CD14-positive monocyte (primary cell): ENCODE data around the gene BLOC1S3. TPM values are rescaled to one million over a fixed set of nuclear protein-coding genes. Genes with fewer than 3 reads are reported as not detected.
A peak's percentile ranks its signal among the peaks of the same experiment; 100 is the strongest.

Experiments used
- DNase-seq, 3 donors: peaks; one replicate each; pipeline ENCODE4 v3.0.0-alpha.2; 2011 to 2022
- H2AFZ ChIP-seq: 2 replicates; pipeline ENCODE4 v1.6.0; 2012; ENCODE audit warnings: mild to moderate bottlenecking, low read depth, low read length, inconsistent platforms; ENCODE audit not compliant: insufficient read depth, poor library complexity, severe bottlenecking
- H3K27ac ChIP-seq, 2 donors: 1 replicate in 1 of 2; 2 replicates in 1 of 2; pipeline ENCODE4 v1.5.1; 2012 to 2013; ENCODE audit warnings: low read length in 2 of 2, control low read depth in 1 of 2, inconsistent platforms in 1 of 2, low read depth in 1 of 2, mild to moderate bottlenecking in 1 of 2
- H3K27me3 ChIP-seq, 2 donors: one replicate each; pipeline versions ENCODE4 v1.6.0 to v1.6.1; 2011 to 2013; ENCODE audit warnings: low read length in 2 of 2; ENCODE audit not compliant: control insufficient read depth in 2 of 2, insufficient read depth in 2 of 2
- H3K36me3 ChIP-seq, 2 donors: replicated peaks in 1 of 2; 1 replicate in 1 of 2; 2 replicates in 1 of 2; pipeline versions ENCODE4 v1.5.1 to v1.6.1; 2012 to 2013; ENCODE audit warnings: low read length in 2 of 2, control low read depth in 1 of 2, inconsistent platforms in 1 of 2, mild to moderate bottlenecking in 1 of 2; ENCODE audit not compliant: insufficient read depth in 2 of 2, control insufficient read depth in 1 of 2
- H3K4me1 ChIP-seq, 2 donors: 1 replicate in 1 of 2; 2 replicates in 1 of 2; pipeline versions ENCODE4 v1.5.1 to v1.6.1; 2012 to 2013; ENCODE audit warnings: low read length in 2 of 2, control low read depth in 1 of 2, inconsistent platforms in 1 of 2, mild to moderate bottlenecking in 1 of 2, moderate library complexity in 1 of 2; ENCODE audit not compliant: insufficient read depth in 2 of 2, control insufficient read depth in 1 of 2
- H3K4me2 ChIP-seq: replicated peaks from 2 replicates; pipeline ENCODE3; 2012; ENCODE audit warnings: low read length, moderate library complexity, mild to moderate bottlenecking; ENCODE audit not compliant: poor library complexity, severe bottlenecking; ENCODE audit errors: extremely low read depth
- H3K4me3 ChIP-seq, 3 experiments: fragments of 200-600 bp in 1 of 3; sonication (generic) in 1 of 3; replicated peaks in 1 of 3; 1 replicate in 2 of 3; 2 replicates in 1 of 3; pipeline ENCODE4 v1.5.1; 2011 to 2013; ENCODE audit warnings: low read length in 3 of 3, mild to moderate bottlenecking in 3 of 3, control low read depth in 2 of 3, low read depth in 2 of 3, inconsistent platforms in 1 of 3, moderate library complexity in 1 of 3
- H3K79me2 ChIP-seq: 2 replicates; pipeline ENCODE4 v1.6.0; 2012; ENCODE audit warnings: mild to moderate bottlenecking, control low read depth, inconsistent platforms, low read length, moderate library complexity; ENCODE audit not compliant: insufficient read depth
- H3K9ac ChIP-seq: 2 replicates; pipeline ENCODE4 v1.6.0; 2017; ENCODE audit warnings: low read length, mild to moderate bottlenecking; ENCODE audit not compliant: insufficient read depth, poor library complexity, severe bottlenecking
- H3K9me3 ChIP-seq, 2 donors: replicated peaks in 1 of 2; 1 replicate in 1 of 2; 2 replicates in 1 of 2; pipeline versions ENCODE4 v1.5.1 to v1.6.1; 2012 to 2013; ENCODE audit warnings: low read length in 2 of 2, control low read depth in 1 of 2; ENCODE audit not compliant: control insufficient read depth in 1 of 2, insufficient read depth in 1 of 2
- H4K20me1 ChIP-seq: 2 replicates; pipeline ENCODE4 v1.6.0; 2012; ENCODE audit warnings: mild to moderate bottlenecking, low read length, control low read depth, moderate library complexity; ENCODE audit not compliant: insufficient read depth
- H3K27ac Mint-ChIP-seq, 7 donors: one replicate each; pipeline ENCODE4 v1.8.0; 2020; ENCODE audit warnings: mild to moderate bottlenecking in 7 of 7, mixed read lengths in 7 of 7, moderate library complexity in 6 of 7, inconsistent platforms in 2 of 7
- H3K27me3 Mint-ChIP-seq, 3 donors: one replicate each; pipeline ENCODE4 v1.8.0; 2021 to 2022; ENCODE audit warnings: low read depth in 3 of 3, mild to moderate bottlenecking in 3 of 3, mixed read lengths in 3 of 3, moderate library complexity in 3 of 3, inconsistent platforms in 1 of 3
- H3K36me3 Mint-ChIP-seq, 2 donors: one replicate each; pipeline ENCODE4 v1.8.0; 2020; ENCODE audit warnings: mixed read lengths in 2 of 2, inconsistent platforms in 1 of 2, mild to moderate bottlenecking in 1 of 2
- H3K4me1 Mint-ChIP-seq: one replicate; pipeline ENCODE4 v1.8.0; 2020; ENCODE audit warnings: mild to moderate bottlenecking, mixed read lengths
- H3K4me3 Mint-ChIP-seq, 2 donors: one replicate each; pipeline ENCODE4 v1.8.0; 2020; ENCODE audit warnings: mild to moderate bottlenecking in 2 of 2, mixed read lengths in 2 of 2, moderate library complexity in 1 of 2
- H3K9me3 Mint-ChIP-seq, 7 donors: one replicate each; pipeline ENCODE4 v1.8.0; 2020 to 2022; ENCODE audit warnings: mixed read lengths in 7 of 7, mild to moderate bottlenecking in 6 of 7, moderate library complexity in 6 of 7, inconsistent platforms in 2 of 7
- CTCF ChIP-seq: fragments of 200-600 bp; IDR thresholded peaks from one replicate; pipeline ENCODE4 v1.8.0; 2022; ENCODE audit warnings: antibody characterized with exemption, mild to moderate bottlenecking
- WGBS: methylation state at CpG from one replicate; pipeline ENCODE4 v1.1.5; 2013; ENCODE audit warnings: missing lambda C conversion rate; ENCODE audit not compliant: insufficient coverage; 5-methylcytosine and 5-hydroxymethylcytosine counted together
- intact Hi-C, 2 donors: fragments of 100-400 bp; cut with micrococcal nuclease; formaldehyde crosslinking; loops; one replicate each; pipeline versions ENCODE4 v1.15.0 to v1.15.1; 2023
- polyA plus RNA-seq, 3 donors: library from polyadenylated mRNA; depleted of rRNA in 1 of 3; unstranded in 2 of 3; stranded (reverse) in 1 of 3; fragments of 300-500 nt in 2 of 3; fragments of >200 nt in 1 of 3; fragmentation: Illumina TruSeq in 2 of 3; gene quantifications; 1 replicate in 2 of 3; 2 replicates in 1 of 3; pipeline ENCODE4 v1.2.3, GENCODE V29; 2012 to 2021

BLOC1S3 gene
- polyA plus RNA-seq, 3 donors: 2.9 to 6.7 (median 4.7) TPM

- H3K4me1 ChIP-seq: peaks cover 14 to 24% of the 10 kb centered on the region in 2 donors
- Mint-ChIP-seq H3K27me3 (peaks cover 38 to 63% (median 55%) of the 10 kb centered on the region in 3 donors), H3K36me3 (peaks cover 0 to 7% of the 10 kb centered on the region in 2 donors), H3K9me3 (peaks cover 0 to 18% (median 10%) of the 10 kb centered on the region in 7 donors), H3K27ac (no peak overlapping the region), H3K4me1 (peaks cover 18% of the 10 kb centered on the region), H3K4me3 (peak overlapping the region; percentile 27 to 88)
- intact Hi-C loops: no loop called here
- H3K36me3 ChIP-seq: no peaks in the 10 kb centered on the region
- TF ChIP-seq CTCF: no peak
- H3K27ac ChIP-seq: no peak overlapping the region
- no peak for DNase-seq
- peak overlapping the region in 1 of 3 experiments; percentile 44 for H3K4me3 ChIP-seq
- no peaks in the 10 kb centered on the region for H4K20me1 ChIP-seq
- H3K9ac ChIP-seq: no peak overlapping the region
- peaks cover 14 to 42% of the 10 kb centered on the region in 2 donors for H3K27me3 ChIP-seq
- peak overlapping the region; percentile 57 for H3K4me2 ChIP-seq
- no peaks in the 10 kb centered on the region for H3K79me2 ChIP-seq
- H3K9me3 ChIP-seq: peaks cover 0 to 19% of the 10 kb centered on the region in 2 donors
- 5% methylated on average over 88 of the region's 91 CpGs for WGBS
- H2AFZ ChIP-seq: peak overlapping the region; percentile 21
These were observed 25.9 kb upstream of the BLOC1S3 start for GRCh38 chr19:45152504-45153338.

GRCh38 chr19:45153339-45154063 is 25.1 kb upstream of the BLOC1S3 start:
- peaks cover 46 to 71% (median 62%) of the 10 kb centered on the region in 3 donors for H3K27me3 Mint-ChIP-seq
- 3% methylated on average over 69 of the region's 69 CpGs for WGBS
- H3K4me3 ChIP-seq: peak overlapping the region in 1 of 3 experiments; percentile 44
- H3K27ac ChIP-seq: no peak overlapping the region
- H2AFZ ChIP-seq: peak overlapping the region; percentile 21
- H3K4me2 ChIP-seq: peak overlapping the region; percentile 57
- peaks cover 0 to 18% (median 10%) of the 10 kb centered on the region in 7 donors for H3K9me3 Mint-ChIP-seq
- H3K9ac ChIP-seq: no peak overlapping the region
- H3K4me1 Mint-ChIP-seq: peaks cover 18% of the 10 kb centered on the region
- H3K27me3 ChIP-seq: peaks cover 14 to 42% of the 10 kb centered on the region in 2 donors
- peaks cover 14 to 24% of the 10 kb centered on the region in 2 donors for H3K4me1 ChIP-seq
- no peaks in the 10 kb centered on the region for H4K20me1 ChIP-seq
- no peaks in the 10 kb centered on the region for H3K36me3 ChIP-seq
- intact Hi-C loops: no loop called here
- peaks cover 0 to 7% of the 10 kb centered on the region in 2 donors for H3K36me3 Mint-ChIP-seq
- H3K4me3 Mint-ChIP-seq: peak overlapping the region in 1 of 2 donors; percentile 88
- no peak overlapping the region for H3K27ac Mint-ChIP-seq
- no peaks in the 10 kb centered on the region for H3K79me2 ChIP-seq
- DNase-seq: no peak
- no peak for TF ChIP-seq CTCF
- H3K9me3 ChIP-seq: peaks cover 0 to 19% of the 10 kb centered on the region in 2 donors
